ENCODE data around the gene BAK1. TPM values are rescaled to one million over a fixed set of nuclear protein-coding genes. Genes with fewer than 3 reads are reported as not detected.
A peak's percentile ranks its signal among the peaks of the same experiment; 100 is the strongest.

Gene BAK1
- total and polyA plus RNA-seq, 2 of the 13 experiments (the other 11 are each of a cell fraction or from before 2014, with no cell fraction given) = 15.0 to 23.8 TPM

DNA sequence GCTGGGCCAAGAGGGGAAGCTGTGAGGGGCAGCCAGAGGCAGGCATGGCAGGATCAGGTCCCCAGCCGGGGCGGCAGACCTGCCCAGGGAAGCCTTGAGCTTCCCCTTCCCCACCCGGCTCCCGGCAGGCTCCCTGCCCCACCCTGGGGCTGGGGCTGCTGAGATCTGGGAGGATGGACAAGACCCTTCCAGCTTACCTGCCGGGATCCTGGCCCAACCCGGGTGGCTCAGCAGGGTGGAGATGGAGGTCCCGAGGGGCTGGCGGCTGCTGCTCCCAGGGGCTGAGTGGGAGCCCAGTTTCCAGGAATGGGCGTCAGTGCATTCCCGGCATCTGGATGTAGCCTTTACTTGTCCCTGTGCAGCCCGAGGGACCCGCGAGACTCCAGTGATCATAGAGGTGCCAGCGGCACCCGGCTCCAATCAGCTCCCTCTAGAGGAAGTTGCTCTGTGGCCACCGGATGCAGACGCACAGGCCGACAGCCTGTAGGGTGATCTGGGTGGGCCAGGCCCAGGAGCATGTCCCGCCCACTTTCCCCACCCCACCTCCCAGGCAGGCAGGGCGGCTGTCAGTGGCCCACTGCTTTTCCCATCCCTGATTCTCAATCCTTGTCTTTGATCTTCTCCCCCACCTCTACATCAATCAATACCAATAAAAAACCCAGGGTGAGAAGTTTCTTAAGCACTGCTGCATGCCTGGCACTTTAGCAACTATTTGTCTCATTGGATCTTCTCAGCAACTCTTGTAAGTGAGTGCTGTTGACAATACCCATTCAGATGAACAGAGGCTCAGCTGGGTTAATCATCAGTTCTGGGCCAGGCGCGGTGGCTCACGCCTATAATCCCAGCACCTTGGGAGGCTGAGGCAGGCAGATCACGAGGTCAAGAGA is at the start of gene BAK1 (continued):
- TF ChIP-seq, protein P1, sequence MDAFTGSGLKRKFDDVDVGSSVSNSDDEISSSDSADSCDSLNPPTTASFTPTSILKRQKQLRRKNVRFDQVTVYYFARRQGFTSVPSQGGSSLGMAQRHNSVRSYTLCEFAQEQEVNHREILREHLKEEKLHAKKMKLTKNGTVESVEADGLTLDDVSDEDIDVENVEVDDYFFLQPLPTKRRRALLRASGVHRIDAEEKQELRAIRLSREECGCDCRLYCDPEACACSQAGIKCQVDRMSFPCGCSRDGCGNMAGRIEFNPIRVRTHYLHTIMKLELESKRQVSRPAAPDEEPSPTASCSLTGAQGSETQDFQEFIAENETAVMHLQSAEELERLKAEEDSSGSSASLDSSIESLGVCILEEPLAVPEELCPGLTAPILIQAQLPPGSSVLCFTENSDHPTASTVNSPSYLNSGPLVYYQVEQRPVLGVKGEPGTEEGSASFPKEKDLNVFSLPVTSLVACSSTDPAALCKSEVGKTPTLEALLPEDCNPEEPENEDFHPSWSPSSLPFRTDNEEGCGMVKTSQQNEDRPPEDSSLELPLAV (CRISPR knock-in tag; conservative IDR thresholded peaks at IDR 0.05; ENCODE audit: low read depth) = no peak
- TF ChIP-seq KIAA2018 (CRISPR knock-in tag; IDR thresholded peaks at IDR 0.05; ENCODE audit: borderline replicate concordance) (no peak), XRCC5 (optimal IDR thresholded peaks at IDR 0.05; ENCODE audit: low read length) (no peak), KAT2B (IDR thresholded peaks at IDR 0.05; ENCODE audit: borderline replicate concordance, low read depth, low read length) (no peak), ZNF746 (CRISPR knock-in tag; IDR thresholded peaks at IDR 0.05) (no peak), CEBPG (CRISPR knock-in tag; IDR thresholded peaks at IDR 0.05) (0 out of 2 replicates have a peak, but pooled peaks have one; percentile 12), ZMYM4 (CRISPR knock-in tag; IDR thresholded peaks at IDR 0.05) (peak; percentile 77), ZNF121 (CRISPR knock-in tag; IDR thresholded peaks at IDR 0.05) (no peak), HOXA3 (CRISPR knock-in tag; IDR thresholded peaks at IDR 0.05) (peak; percentile 88), ZBTB7A (CRISPR knock-in tag; IDR thresholded peaks at IDR 0.05) (no peak), ZNF761 (CRISPR knock-in tag; conservative IDR thresholded peaks at IDR 0.05) (no peak; the same call in 1 of the 2 replicates), TRIM24 (CRISPR knock-in tag; IDR thresholded peaks at IDR 0.05) (no peak), ZNF850 (CRISPR knock-in tag; conservative IDR thresholded peaks at IDR 0.05) (no peak), ZBTB20 (CRISPR knock-in tag; IDR thresholded peaks at IDR 0.05; ENCODE audit: borderline replicate concordance, low read depth) (peak; percentile 87; the same call in 1 of the 2 replicates), SMAD3 (CRISPR knock-in tag; IDR thresholded peaks at IDR 0.05) (no peak; the same call in 1 of the 2 replicates), GABPB1 (CRISPR knock-in tag; IDR thresholded peaks at IDR 0.05) (peak; percentile 96)
- TF ChIP-seq, protein P2, sequence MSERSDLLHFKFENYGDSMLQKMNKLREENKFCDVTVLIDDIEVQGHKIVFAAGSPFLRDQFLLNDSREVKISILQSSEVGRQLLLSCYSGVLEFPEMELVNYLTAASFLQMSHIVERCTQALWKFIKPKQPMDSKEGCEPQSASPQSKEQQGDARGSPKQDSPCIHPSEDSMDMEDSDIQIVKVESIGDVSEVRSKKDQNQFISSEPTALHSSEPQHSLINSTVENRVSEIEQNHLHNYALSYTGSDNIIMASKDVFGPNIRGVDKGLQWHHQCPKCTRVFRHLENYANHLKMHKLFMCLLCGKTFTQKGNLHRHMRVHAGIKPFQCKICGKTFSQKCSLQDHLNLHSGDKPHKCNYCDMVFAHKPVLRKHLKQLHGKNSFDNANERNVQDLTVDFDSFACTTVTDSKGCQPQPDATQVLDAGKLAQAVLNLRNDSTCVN (CRISPR knock-in tag; IDR thresholded peaks at IDR 0.05; ENCODE audit: borderline replicate concordance) = no peak
- TF ChIP-seq, protein P3, sequence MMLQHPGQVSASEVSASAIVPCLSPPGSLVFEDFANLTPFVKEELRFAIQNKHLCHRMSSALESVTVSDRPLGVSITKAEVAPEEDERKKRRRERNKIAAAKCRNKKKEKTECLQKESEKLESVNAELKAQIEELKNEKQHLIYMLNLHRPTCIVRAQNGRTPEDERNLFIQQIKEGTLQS (CRISPR knock-in tag; IDR thresholded peaks at IDR 0.05) = no peak

Measured in HepG2 (cell line).